ENCODE data around the gene CPT1A.

GRCh38 chr11:68827733-68828132 lies 14.0 kb downstream of the CPT1A start:
- no peak for TF ChIP-seq CTCF (IDR thresholded peaks at IDR 0.05 in 4 of 5, conservative IDR thresholded peaks at IDR 0.05 in 1 of 5)
- no peak for TF ChIP-seq POLR2A (IDR thresholded peaks at IDR 0.05)
